Liver (tissue), 9 donors: Measurements from ENCODE around the gene HOXD13. TPM values are rescaled to one million over a fixed set of nuclear protein-coding genes. Genes with fewer than 3 reads are reported as not detected.

Experiments
- DNase-seq: peaks from one replicate; pipeline ENCODE4 v3.0.0-alpha.2; 2017; ENCODE audit warnings: low spot score
- H3K27ac ChIP-seq, 2 donors: one replicate each; pipeline ENCODE4 v1.7.0; 2013; ENCODE audit warnings: inconsistent platforms in 2 of 2, low read length in 2 of 2, control low read depth in 1 of 2, low read depth in 1 of 2, mild to moderate bottlenecking in 1 of 2
- H3K27me3 ChIP-seq, 4 donors: one replicate each; pipeline versions ENCODE4 v1.6.1 to v1.7.0; 2013; ENCODE audit warnings: low read length in 3 of 4, inconsistent platforms in 1 of 4, mild to moderate bottlenecking in 1 of 4, moderate library complexity in 1 of 4; ENCODE audit not compliant: control insufficient read depth in 4 of 4, insufficient read depth in 4 of 4
- H3K36me3 ChIP-seq, 4 donors: one replicate each; pipeline versions ENCODE4 v1.6.1 to v1.7.0; 2013; ENCODE audit warnings: low read length in 3 of 4, mild to moderate bottlenecking in 3 of 4, low read depth in 1 of 4, moderate library complexity in 1 of 4; ENCODE audit not compliant: control insufficient read depth in 4 of 4, insufficient read depth in 3 of 4
- H3K4me1 ChIP-seq, 4 donors: one replicate each; pipeline versions ENCODE4 v1.6.1 to v1.7.0; 2013; ENCODE audit warnings: low read length in 3 of 4, mild to moderate bottlenecking in 3 of 4, moderate library complexity in 1 of 4; ENCODE audit not compliant: control insufficient read depth in 4 of 4, insufficient read depth in 4 of 4
- H3K4me3 ChIP-seq, 3 donors: one replicate each; pipeline versions ENCODE4 v1.6.1 to v1.7.0; 2013; ENCODE audit warnings: low read length in 3 of 3, control low read depth in 1 of 3, low read depth in 1 of 3, mild to moderate bottlenecking in 1 of 3
- H3K9ac ChIP-seq, 2 donors: one replicate each; pipeline ENCODE4 v1.7.0; 2013; ENCODE audit warnings: low read length in 2 of 2, mild to moderate bottlenecking in 2 of 2, moderate library complexity in 2 of 2, control low read depth in 1 of 2, low read depth in 1 of 2
- H3K9me3 ChIP-seq, 4 donors: one replicate each; pipeline versions ENCODE4 v1.6.1 to v1.7.0; 2013; ENCODE audit warnings: low read length in 3 of 4; ENCODE audit not compliant: control insufficient read depth in 4 of 4
- EGR1 ChIP-seq, 2 donors: IDR thresholded peaks; 2 replicates each; pipeline ENCODE4 v1.6.1; 2016 to 2018; ENCODE audit warnings: antibody characterized with exemption in 2 of 2, low read depth in 2 of 2
- FOXA1 ChIP-seq: IDR thresholded peaks from 2 replicates; pipeline ENCODE4 v1.6.1; 2016; ENCODE audit warnings: antibody characterized with exemption
- GABPA ChIP-seq, 2 donors: IDR thresholded peaks in 1 of 2; conservative IDR thresholded peaks in 1 of 2; 2 replicates each; pipeline ENCODE4 v1.6.1; 2016; ENCODE audit warnings: antibody characterized with exemption in 2 of 2, mild to moderate bottlenecking in 1 of 2, moderate library complexity in 1 of 2
- HNF4A ChIP-seq, 2 donors: conservative IDR thresholded peaks; 2 replicates each; pipeline ENCODE4 v1.6.1; 2016; ENCODE audit warnings: antibody characterized with exemption in 2 of 2, mild to moderate bottlenecking in 2 of 2
- HNF4G ChIP-seq: IDR thresholded peaks from 2 replicates; pipeline ENCODE4 v1.6.1; 2016; ENCODE audit warnings: antibody characterized with exemption
- JUND ChIP-seq, 2 donors: IDR thresholded peaks; 2 replicates each; pipeline ENCODE4 v1.6.1; 2016; ENCODE audit warnings: antibody characterized with exemption in 2 of 2
- NR2F2 ChIP-seq: IDR thresholded peaks from 2 replicates; pipeline ENCODE4 v1.6.1; 2016; ENCODE audit warnings: antibody characterized with exemption
- RAD21 ChIP-seq, 2 donors: IDR thresholded peaks; 2 replicates each; pipeline ENCODE4 v1.6.1; 2016; ENCODE audit warnings: antibody characterized with exemption in 2 of 2, mild to moderate bottlenecking in 2 of 2
- RXRA ChIP-seq, 2 donors: IDR thresholded peaks; 2 replicates each; pipeline ENCODE4 v1.6.1; 2017 to 2018; ENCODE audit warnings: antibody characterized with exemption in 2 of 2, mild to moderate bottlenecking in 1 of 2
- SP1 ChIP-seq: IDR thresholded peaks from 2 replicates; pipeline ENCODE4 v1.6.1; 2018; ENCODE audit warnings: antibody characterized with exemption, mild to moderate bottlenecking
- TAF1 ChIP-seq: conservative IDR thresholded peaks from 2 replicates; pipeline ENCODE4 v1.6.1; 2016; ENCODE audit warnings: antibody characterized with exemption, mild to moderate bottlenecking
- YY1 ChIP-seq: IDR thresholded peaks from 2 replicates; pipeline ENCODE4 v1.6.1; 2016; ENCODE audit warnings: antibody characterized with exemption, mild to moderate bottlenecking
- WGBS: extraction: QIAGEN DNeasy Blood & Tissue Kit; methylation state at CpG from one replicate; pipeline ENCODE4 v1.1.7; 2013; 5-methylcytosine and 5-hydroxymethylcytosine counted together
- polyA plus RNA-seq, 2 donors: library from polyadenylated mRNA; stranded (reverse) in 1 of 2; unstranded in 1 of 2; fragments of 200-250 nt in 1 of 2; fragments of >200 nt in 1 of 2; fragmentation: Nextera tagmentation in 1 of 2; extraction: Ambion mirVana in 1 of 2; gene quantifications; one replicate each; pipeline versions ENCODE4 v1.2.1 to v1.2.3, GENCODE V29; 2013 to 2015
- total RNA-seq, 2 donors: library from RNA; depleted of rRNA; stranded (reverse); fragments of >200 nt; gene quantifications; one replicate each; pipeline ENCODE4 v1.2.3, GENCODE V29; 2014
- TF ChIP-seq, protein P1 (sequence below): IDR thresholded peaks from 2 replicates; pipeline ENCODE4 v1.6.1; 2016; ENCODE audit warnings: antibody characterized with exemption
- TF ChIP-seq, protein P2 (sequence below): IDR thresholded peaks from 2 replicates; pipeline ENCODE4 v1.6.1; 2016; ENCODE audit warnings: antibody characterized with exemption
- TF ChIP-seq, protein P3 (sequence below): IDR thresholded peaks from 2 replicates; pipeline ENCODE4 v1.6.1; 2016; ENCODE audit warnings: antibody characterized with exemption
- TF ChIP-seq, protein P4 (sequence below): IDR thresholded peaks from 2 replicates; pipeline ENCODE4 v1.6.1; 2016; ENCODE audit warnings: antibody characterized with exemption, mild to moderate bottlenecking
- TF ChIP-seq, protein P5 (sequence below): fragments of 150-350 bp; IDR thresholded peaks from 2 replicates; pipeline ENCODE4 v1.5.1; 2017; ENCODE audit warnings: improper control_type of control experiment, low read depth, low read length; ENCODE audit not compliant: missing input control
- donor health status: healthy.
- donor health status: healthy.
- donor health status: healthy.
- donor health status: healthy.
- donor health status: healthy.

HOXD13 gene
- not detected for total RNA-seq
- not detected for polyA plus RNA-seq

DNA sequence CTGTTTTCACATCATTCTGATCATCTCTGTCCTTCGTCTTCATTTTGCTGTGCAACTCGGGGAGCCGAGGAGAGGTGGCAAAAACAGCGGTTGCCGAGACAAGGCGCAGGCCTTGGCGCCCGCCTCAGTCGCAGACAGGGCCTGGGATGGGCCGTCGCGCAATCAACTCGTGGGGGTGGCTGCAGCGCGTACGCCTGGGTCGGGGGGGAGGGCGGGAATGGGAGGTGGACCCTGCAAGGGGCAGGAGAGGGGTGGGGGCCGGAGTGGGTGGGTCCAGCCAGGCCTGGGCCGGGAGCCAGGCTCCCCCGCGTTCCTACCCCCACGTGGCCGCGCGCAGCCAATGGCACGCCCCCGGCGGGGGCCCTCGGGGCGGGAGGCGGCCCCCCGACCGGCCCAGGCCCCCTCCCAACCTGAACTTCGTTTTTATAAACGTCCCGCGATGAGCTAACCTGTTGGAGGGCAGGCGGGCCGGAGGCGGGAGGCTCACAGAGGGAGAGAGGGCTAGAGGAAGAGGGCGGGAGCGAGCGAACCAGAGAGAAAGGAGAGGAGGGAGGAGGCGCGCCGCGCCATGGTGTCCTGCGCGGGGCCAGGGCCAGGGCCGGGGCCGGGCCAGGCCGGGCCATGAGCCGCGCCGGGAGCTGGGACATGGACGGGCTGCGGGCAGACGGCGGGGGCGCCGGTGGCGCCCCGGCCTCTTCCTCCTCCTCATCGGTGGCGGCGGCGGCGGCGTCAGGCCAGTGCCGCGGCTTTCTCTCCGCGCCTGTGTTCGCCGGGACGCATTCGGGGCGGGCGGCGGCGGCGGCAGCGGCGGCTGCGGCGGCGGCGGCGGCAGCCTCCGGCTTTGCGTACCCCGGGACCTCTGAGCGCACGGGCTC lies at the start of gene HOXD13:
Gene HOXD13 (plus strand): TSS at position 452 of the 875 bp plus-strand sequence. CDS start 170 bp downstream, at position 622.
- TF ChIP-seq RAD21 (IDR thresholded peaks at IDR 0.05) (no peak), GABPA (IDR thresholded peaks at IDR 0.05 in 1 of 2, conservative IDR thresholded peaks at IDR 0.05 in 1 of 2) (no peak), JUND (IDR thresholded peaks at IDR 0.05) (no peak), HNF4G (no peak), EGR1 (IDR thresholded peaks at IDR 0.05; ENCODE audit: low read depth in 2 of 2) (no peak), SP1 (no peak), FOXA1 (no peak), TAF1 (no peak), YY1 (no peak), NR2F2 (no peak), RXRA (IDR thresholded peaks at IDR 0.05) (no peak), HNF4A (conservative IDR thresholded peaks at IDR 0.05) (no peak)
- TF ChIP-seq, protein P1, sequence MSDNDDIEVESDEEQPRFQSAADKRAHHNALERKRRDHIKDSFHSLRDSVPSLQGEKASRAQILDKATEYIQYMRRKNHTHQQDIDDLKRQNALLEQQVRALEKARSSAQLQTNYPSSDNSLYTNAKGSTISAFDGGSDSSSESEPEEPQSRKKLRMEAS = no peak
- TF ChIP-seq, protein P2, sequence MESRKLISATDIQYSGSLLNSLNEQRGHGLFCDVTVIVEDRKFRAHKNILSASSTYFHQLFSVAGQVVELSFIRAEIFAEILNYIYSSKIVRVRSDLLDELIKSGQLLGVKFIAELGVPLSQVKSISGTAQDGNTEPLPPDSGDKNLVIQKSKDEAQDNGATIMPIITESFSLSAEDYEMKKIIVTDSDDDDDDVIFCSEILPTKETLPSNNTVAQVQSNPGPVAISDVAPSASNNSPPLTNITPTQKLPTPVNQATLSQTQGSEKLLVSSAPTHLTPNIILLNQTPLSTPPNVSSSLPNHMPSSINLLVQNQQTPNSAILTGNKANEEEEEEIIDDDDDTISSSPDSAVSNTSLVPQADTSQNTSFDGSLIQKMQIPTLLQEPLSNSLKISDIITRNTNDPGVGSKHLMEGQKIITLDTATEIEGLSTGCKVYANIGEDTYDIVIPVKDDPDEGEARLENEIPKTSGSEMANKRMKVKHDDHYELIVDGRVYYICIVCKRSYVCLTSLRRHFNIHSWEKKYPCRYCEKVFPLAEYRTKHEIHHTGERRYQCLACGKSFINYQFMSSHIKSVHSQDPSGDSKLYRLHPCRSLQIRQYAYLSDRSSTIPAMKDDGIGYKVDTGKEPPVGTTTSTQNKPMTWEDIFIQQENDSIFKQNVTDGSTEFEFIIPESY = no peak
- TF ChIP-seq, protein P3, sequence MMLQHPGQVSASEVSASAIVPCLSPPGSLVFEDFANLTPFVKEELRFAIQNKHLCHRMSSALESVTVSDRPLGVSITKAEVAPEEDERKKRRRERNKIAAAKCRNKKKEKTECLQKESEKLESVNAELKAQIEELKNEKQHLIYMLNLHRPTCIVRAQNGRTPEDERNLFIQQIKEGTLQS = no peak
- TF ChIP-seq, protein P4, sequence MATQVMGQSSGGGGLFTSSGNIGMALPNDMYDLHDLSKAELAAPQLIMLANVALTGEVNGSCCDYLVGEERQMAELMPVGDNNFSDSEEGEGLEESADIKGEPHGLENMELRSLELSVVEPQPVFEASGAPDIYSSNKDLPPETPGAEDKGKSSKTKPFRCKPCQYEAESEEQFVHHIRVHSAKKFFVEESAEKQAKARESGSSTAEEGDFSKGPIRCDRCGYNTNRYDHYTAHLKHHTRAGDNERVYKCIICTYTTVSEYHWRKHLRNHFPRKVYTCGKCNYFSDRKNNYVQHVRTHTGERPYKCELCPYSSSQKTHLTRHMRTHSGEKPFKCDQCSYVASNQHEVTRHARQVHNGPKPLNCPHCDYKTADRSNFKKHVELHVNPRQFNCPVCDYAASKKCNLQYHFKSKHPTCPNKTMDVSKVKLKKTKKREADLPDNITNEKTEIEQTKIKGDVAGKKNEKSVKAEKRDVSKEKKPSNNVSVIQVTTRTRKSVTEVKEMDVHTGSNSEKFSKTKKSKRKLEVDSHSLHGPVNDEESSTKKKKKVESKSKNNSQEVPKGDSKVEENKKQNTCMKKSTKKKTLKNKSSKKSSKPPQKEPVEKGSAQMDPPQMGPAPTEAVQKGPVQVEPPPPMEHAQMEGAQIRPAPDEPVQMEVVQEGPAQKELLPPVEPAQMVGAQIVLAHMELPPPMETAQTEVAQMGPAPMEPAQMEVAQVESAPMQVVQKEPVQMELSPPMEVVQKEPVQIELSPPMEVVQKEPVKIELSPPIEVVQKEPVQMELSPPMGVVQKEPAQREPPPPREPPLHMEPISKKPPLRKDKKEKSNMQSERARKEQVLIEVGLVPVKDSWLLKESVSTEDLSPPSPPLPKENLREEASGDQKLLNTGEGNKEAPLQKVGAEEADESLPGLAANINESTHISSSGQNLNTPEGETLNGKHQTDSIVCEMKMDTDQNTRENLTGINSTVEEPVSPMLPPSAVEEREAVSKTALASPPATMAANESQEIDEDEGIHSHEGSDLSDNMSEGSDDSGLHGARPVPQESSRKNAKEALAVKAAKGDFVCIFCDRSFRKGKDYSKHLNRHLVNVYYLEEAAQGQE = no peak
- TF ChIP-seq, protein P5, sequence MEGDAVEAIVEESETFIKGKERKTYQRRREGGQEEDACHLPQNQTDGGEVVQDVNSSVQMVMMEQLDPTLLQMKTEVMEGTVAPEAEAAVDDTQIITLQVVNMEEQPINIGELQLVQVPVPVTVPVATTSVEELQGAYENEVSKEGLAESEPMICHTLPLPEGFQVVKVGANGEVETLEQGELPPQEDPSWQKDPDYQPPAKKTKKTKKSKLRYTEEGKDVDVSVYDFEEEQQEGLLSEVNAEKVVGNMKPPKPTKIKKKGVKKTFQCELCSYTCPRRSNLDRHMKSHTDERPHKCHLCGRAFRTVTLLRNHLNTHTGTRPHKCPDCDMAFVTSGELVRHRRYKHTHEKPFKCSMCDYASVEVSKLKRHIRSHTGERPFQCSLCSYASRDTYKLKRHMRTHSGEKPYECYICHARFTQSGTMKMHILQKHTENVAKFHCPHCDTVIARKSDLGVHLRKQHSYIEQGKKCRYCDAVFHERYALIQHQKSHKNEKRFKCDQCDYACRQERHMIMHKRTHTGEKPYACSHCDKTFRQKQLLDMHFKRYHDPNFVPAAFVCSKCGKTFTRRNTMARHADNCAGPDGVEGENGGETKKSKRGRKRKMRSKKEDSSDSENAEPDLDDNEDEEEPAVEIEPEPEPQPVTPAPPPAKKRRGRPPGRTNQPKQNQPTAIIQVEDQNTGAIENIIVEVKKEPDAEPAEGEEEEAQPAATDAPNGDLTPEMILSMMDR = no peak
- Histone ChIP-seq H3K27me3 (peaks cover 10 to 57% (median 26%) of the 10 kb centered on the region in 4 donors), H3K9me3 (peaks cover 0 to 4% (median 2%) of the 10 kb centered on the region in 4 donors), H3K27ac (no peak within 1 kb of the TSS), H3K4me1 (peaks cover 12 to 28% (median 23%) of the 10 kb centered on the region in 4 donors), H3K4me3 (peak within 1 kb of the TSS in 1 of 3 donors; percentile 42), H3K36me3 (no peaks in the 10 kb centered on the region), H3K9ac (no peak within 1 kb of the TSS)
- WGBS = 6% methylated on average over 95 of the region's 95 CpGs
- no peak for DNase-seq
